ENCODE measurements around the gene SLC17A9. TPM values are rescaled to one million over a fixed set of nuclear protein-coding genes. Genes with fewer than 3 reads are reported as not detected.

Gene SLC17A9
- total and polyA plus RNA-seq, 7 experiments from 2014 or later: 0.44 to 12.6 (median 3.5) TPM

GRCh38 chr20:62955519-62956386, 3.2 kb downstream of the SLC17A9 start:
- Histone ChIP-seq H3K27me3 (ENCODE audit: control insufficient read depth in 2 of 2, insufficient read depth in 2 of 2, low read length in 2 of 2) (no peaks in the 10 kb centered on the region), H3K4me3 (ENCODE audit: low read length) (no peak overlapping the region), H3K27ac (ENCODE audit: low read depth, low read length) (no peak overlapping the region), H3K4me1 (ENCODE audit: control insufficient read depth in 2 of 2, insufficient read depth in 2 of 2, low read length in 2 of 2) (peaks cover 13 to 32% of the 10 kb centered on the region in 2 donors), H3K9me3 (ENCODE audit: control insufficient read depth in 2 of 3, low read length in 3 of 3) (no peaks in the 10 kb centered on the region), H3K36me3 (ENCODE audit: control insufficient read depth in 2 of 3, insufficient read depth in 3 of 3, low read length in 3 of 3) (no peaks in the 10 kb centered on the region)
- CTCF ChIA-PET: interaction anchor here (1.9 to 2.4 kb wide), 2 partner anchors 14 to 22 kb away, joined by 5 to 11 read pairs; no protein-coding TSS in a partner anchor
- peak overlapping the region in 8 of 9 donors; percentile 14 to 94 (median 46) for H3K27ac Mint-ChIP-seq
- no peak for ATAC-seq
- H3K27me3 Mint-ChIP-seq: no peaks in the 10 kb centered on the region
- no peaks in the 10 kb centered on the region for H3K9me3 Mint-ChIP-seq
- intact Hi-C loops (cut with micrococcal nuclease): loop anchor here in 1 of 2 donors (10.0 kb wide), 1 partner anchor 149 kb away; no protein-coding TSS in a partner anchor
- peaks cover 0 to 5% (median 0%) of the 10 kb centered on the region in 5 donors for H3K36me3 Mint-ChIP-seq
- no peak for DNase-seq
- H3K4me1 Mint-ChIP-seq: peaks cover 6 to 49% (median 36%) of the 10 kb centered on the region in 7 donors
- H3K4me3 Mint-ChIP-seq: peak overlapping the region in 1 of 10 donors; percentile 85
- POLR2A ChIA-PET: interaction anchor here (2.3 to 4.4 kb wide), 4 partner anchors 19 to 56 kb away, joined by 9 to 58 read pairs (median 16); partner anchors contain the start of genes DIDO1 and GID8

- no peak for DNase-seq
- POLR2A ChIA-PET: no interaction called here
These were observed 4.1 kb downstream of the SLC17A9 start for GRCh38 chr20:62956387-62957135.

GRCh38 chr20:62957136-62958117, 4.9 kb downstream of the SLC17A9 start:
- Mint-ChIP-seq H3K27me3 (no peaks in the 10 kb centered on the region), H3K36me3 (no peaks in the 10 kb centered on the region), H3K27ac (peak overlapping the region in 4 of 9 donors; percentile 11 to 74 (median 36)), H3K4me3 (no peak overlapping the region), H3K4me1 (peaks cover 6 to 37% (median 25%) of the 10 kb centered on the region in 7 donors), H3K9me3 (no peaks in the 10 kb centered on the region)
- no peaks in the 10 kb centered on the region for H3K27me3 ChIP-seq (ENCODE audit: control insufficient read depth in 2 of 2, insufficient read depth in 2 of 2, low read length in 2 of 2)
- H3K27ac ChIP-seq (ENCODE audit: low read depth, low read length): no peak overlapping the region
- DNase-seq: no peak
- no peaks in the 10 kb centered on the region for H3K9me3 ChIP-seq (ENCODE audit: control insufficient read depth in 2 of 3, low read length in 3 of 3)
- intact Hi-C loops (cut with micrococcal nuclease): loop anchor here in 1 of 2 donors (10.0 kb wide), 1 partner anchor 147 kb away; no protein-coding TSS in a partner anchor
- ATAC-seq: no peak
- no peaks in the 10 kb centered on the region for H3K36me3 ChIP-seq (ENCODE audit: control insufficient read depth in 2 of 3, insufficient read depth in 3 of 3, low read length in 3 of 3)
- H3K4me3 ChIP-seq (ENCODE audit: low read length): no peak overlapping the region
- peaks cover 13 to 21% of the 10 kb centered on the region in 2 donors for H3K4me1 ChIP-seq (ENCODE audit: control insufficient read depth in 2 of 2, insufficient read depth in 2 of 2, low read length in 2 of 2)
- ChIA-PET CTCF (no interaction called here), POLR2A (no interaction called here)

More at GRCh38 chr20:62956387-62957135, 4.1 kb downstream of the SLC17A9 start:
- CTCF ChIA-PET: no interaction called here
- H3K36me3 ChIP-seq (ENCODE audit: control insufficient read depth in 2 of 3, insufficient read depth in 3 of 3, low read length in 3 of 3): no peaks in the 10 kb centered on the region
- intact Hi-C loops (cut with micrococcal nuclease): loop anchor here in 1 of 2 donors (10.0 kb wide), 1 partner anchor 148 kb away; no protein-coding TSS in a partner anchor
- H3K36me3 Mint-ChIP-seq: no peaks in the 10 kb centered on the region
- peaks cover 13 to 30% of the 10 kb centered on the region in 2 donors for H3K4me1 ChIP-seq (ENCODE audit: control insufficient read depth in 2 of 2, insufficient read depth in 2 of 2, low read length in 2 of 2)
- H3K27me3 Mint-ChIP-seq: no peaks in the 10 kb centered on the region
- no peaks in the 10 kb centered on the region for H3K9me3 ChIP-seq (ENCODE audit: control insufficient read depth in 2 of 3, low read length in 3 of 3)
- no peaks in the 10 kb centered on the region for H3K27me3 ChIP-seq (ENCODE audit: control insufficient read depth in 2 of 2, insufficient read depth in 2 of 2, low read length in 2 of 2)
- H3K27ac ChIP-seq (ENCODE audit: low read depth, low read length): no peak overlapping the region
- H3K27ac Mint-ChIP-seq: peak overlapping the region in 2 of 9 donors; percentile 11 to 81
- ATAC-seq: no peak
- peaks cover 6 to 43% (median 30%) of the 10 kb centered on the region in 7 donors for H3K4me1 Mint-ChIP-seq
- H3K9me3 Mint-ChIP-seq: no peaks in the 10 kb centered on the region
- H3K4me3 Mint-ChIP-seq: no peak overlapping the region
- H3K4me3 ChIP-seq (ENCODE audit: low read length): no peak overlapping the region

- DNase-seq (no peak), ATAC-seq (no peak)
- H3K4me3 Mint-ChIP-seq: no peak overlapping the region
- H3K27ac ChIP-seq (ENCODE audit: low read depth, low read length): no peak overlapping the region
- peaks cover 6 to 29% (median 24%) of the 10 kb centered on the region in 7 donors for H3K4me1 Mint-ChIP-seq
- H3K4me3 ChIP-seq (ENCODE audit: low read length): no peak overlapping the region
- H3K27me3 Mint-ChIP-seq: no peaks in the 10 kb centered on the region
- no peaks in the 10 kb centered on the region for H3K9me3 ChIP-seq (ENCODE audit: control insufficient read depth in 2 of 3, low read length in 3 of 3)
- H3K36me3 ChIP-seq (ENCODE audit: control insufficient read depth in 2 of 3, insufficient read depth in 3 of 3, low read length in 3 of 3): no peaks in the 10 kb centered on the region
- H3K27me3 ChIP-seq (ENCODE audit: control insufficient read depth in 2 of 2, insufficient read depth in 2 of 2, low read length in 2 of 2): no peaks in the 10 kb centered on the region
- no peaks in the 10 kb centered on the region for H3K36me3 Mint-ChIP-seq
- no peaks in the 10 kb centered on the region for H3K9me3 Mint-ChIP-seq
- ChIA-PET CTCF (interaction anchor here (0.7 to 1.1 kb wide), 2 partner anchors 33 to 59 kb away, joined by 3 to 4 read pairs; no protein-coding TSS in a partner anchor), POLR2A (interaction anchor here (0.6 to 0.9 kb wide), 2 partner anchors 30 to 47 kb away, joined by 3 to 5 read pairs; no protein-coding TSS in a partner anchor)
- H3K4me1 ChIP-seq (ENCODE audit: control insufficient read depth in 2 of 2, insufficient read depth in 2 of 2, low read length in 2 of 2): peaks cover 6 to 12% of the 10 kb centered on the region in 2 donors
- intact Hi-C loops (cut with micrococcal nuclease): loop anchor here in 1 of 2 donors (10.0 kb wide), 1 partner anchor 146 kb away; no protein-coding TSS in a partner anchor
- H3K27ac Mint-ChIP-seq: peak overlapping the region in 1 of 9 donors; percentile 34
These were observed 6.0 kb downstream of the SLC17A9 start for GRCh38 chr20:62958388-62959100.

GRCh38 chr20:62959101-62959971, 6.8 kb downstream of the SLC17A9 start:
- no peaks in the 10 kb centered on the region for H3K27me3 Mint-ChIP-seq

More at GRCh38 chr20:62959101-62959971, 6.8 kb downstream of the SLC17A9 start:
- peaks cover under 1 to 21% (median 16%) of the 10 kb centered on the region in 7 donors for H3K4me1 Mint-ChIP-seq
- no peaks in the 10 kb centered on the region for H3K36me3 Mint-ChIP-seq
- intact Hi-C loops (cut with micrococcal nuclease): loop anchor here in 1 of 2 donors (10.0 kb wide), 1 partner anchor 145 kb away; no protein-coding TSS in a partner anchor
- Histone ChIP-seq H3K4me1 (ENCODE audit: control insufficient read depth in 2 of 2, insufficient read depth in 2 of 2, low read length in 2 of 2) (peaks cover 0 to 6% of the 10 kb centered on the region in 2 donors), H3K27me3 (ENCODE audit: control insufficient read depth in 2 of 2, insufficient read depth in 2 of 2, low read length in 2 of 2) (no peaks in the 10 kb centered on the region), H3K27ac (ENCODE audit: low read depth, low read length) (no peak overlapping the region), H3K9me3 (ENCODE audit: control insufficient read depth in 2 of 3, low read length in 3 of 3) (no peaks in the 10 kb centered on the region), H3K36me3 (ENCODE audit: control insufficient read depth in 2 of 3, insufficient read depth in 3 of 3, low read length in 3 of 3) (no peaks in the 10 kb centered on the region), H3K4me3 (ENCODE audit: low read length) (no peak overlapping the region)
- peak overlapping the region in 7 of 10 donors; percentile 10 to 53 (median 37) for H3K4me3 Mint-ChIP-seq
- H3K9me3 Mint-ChIP-seq: no peaks in the 10 kb centered on the region
- CTCF ChIA-PET: interaction anchor here (0.7 to 1.1 kb wide), 2 partner anchors 33 to 59 kb away, joined by 3 to 4 read pairs; no protein-coding TSS in a partner anchor
- ATAC-seq (peak; percentile 57), DNase-seq (no peak)
- H3K27ac Mint-ChIP-seq: peak overlapping the region in 3 of 9 donors; percentile 17 to 67 (median 34)
- POLR2A ChIA-PET: interaction anchor here (0.9 to 1.1 kb wide), 2 partner anchors 11 to 31 kb away, joined by 3 to 5 read pairs; no protein-coding TSS in a partner anchor
